Left ventricle myocardium superior (tissue), 1 donor: Measurements from ENCODE around the gene PITX1. TPM values are rescaled to one million over a fixed set of nuclear protein-coding genes. Genes with fewer than 3 reads are reported as not detected.
"Not testable (repeated sequence)": the region's sequence is repeated elsewhere in the genome, so short reads cannot be mapped to it uniquely, and the experiment has no call there.

Source experiments
- ATAC-seq: fragments of 200-7000 bp; cut with Tn5 transposase; one replicate; pipeline ENCODE4 v1.9.1; 2020; ENCODE audit warnings: mild to moderate bottlenecking, moderate library complexity
- DNase-seq: peaks from one replicate; pipeline ENCODE4 v3.0.0-alpha.2; 2020
- intact Hi-C: fragments of 100-400 bp; cut with micrococcal nuclease; formaldehyde crosslinking; loops from one replicate; pipeline ENCODE4 v1.11.0; 2022
- long read RNA-seq: library from polyadenylated mRNA; unstranded; transcript quantifications from one replicate; pipeline ENCODE4 v2.0.0, GENCODE V29; 2021
- total RNA-seq: library from RNA; stranded (reverse); fragmentation: NEBNext Ultra II Directional; extraction: Animal tissue kit (Norgen Biotek cat#: 25700); gene quantifications from one replicate; pipeline ENCODE4 v1.2.1, GENCODE V29; 2021
- donor health status: DM: no; HTN: yes; CAD: no; lungs with severe emphysema.

The PITX1 gene
- total RNA-seq: not detected
- long read RNA-seq, partial matches to known transcripts: 0 of 1 reads
- long read RNA-seq, other reads (novel, unspliced or antisense): 1 of 1 reads

DNA sequence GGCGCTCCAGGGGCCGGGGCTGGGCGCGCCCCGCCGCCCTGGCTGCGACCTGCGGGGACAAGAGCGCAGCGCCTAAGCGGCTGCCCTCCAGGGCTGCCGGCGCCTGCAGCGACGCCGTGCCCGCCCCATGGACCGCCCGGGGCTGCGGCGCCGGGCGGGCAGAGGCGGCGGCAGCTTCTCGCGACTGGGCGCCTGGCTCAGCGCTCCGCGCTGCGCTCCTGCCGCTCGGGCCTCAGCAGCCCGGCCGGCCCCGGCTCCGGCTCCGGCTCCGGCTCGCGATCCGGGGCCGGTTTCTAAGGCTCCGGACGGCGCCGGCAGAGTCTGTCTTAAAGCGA lies at the start of gene PITX1:
TSS of gene PITX1 (minus strand) at position 328 of the 335 bp plus-strand sequence. CDS start 347 bp downstream, outside the sequence.
- intact Hi-C loops: no loop called here

DNA sequence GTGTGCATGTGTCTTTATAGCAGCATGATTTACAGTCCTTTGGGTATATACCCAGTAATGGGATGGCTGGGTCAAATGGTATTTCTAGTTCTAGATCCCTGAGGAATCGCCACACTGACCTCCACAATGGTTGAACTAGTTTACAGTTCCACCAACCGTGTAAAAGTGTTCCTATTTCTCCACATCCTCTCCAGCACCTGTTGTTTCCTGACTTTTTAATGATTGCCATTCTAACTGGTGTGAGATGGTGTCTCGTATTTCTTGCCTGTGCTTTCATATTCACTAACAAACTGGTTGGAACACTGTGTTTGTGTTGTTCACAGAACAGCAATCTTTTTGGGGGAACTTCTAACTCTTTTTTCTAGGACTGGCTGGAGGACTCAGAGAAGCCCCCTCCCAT lies 49.3 kb upstream of the PITX1 start:
- DNase-seq, ATAC-seq: not testable (repeated sequence)

More for the DNA sequence above, at the start of gene PITX1:
- DNase-seq (no peak), ATAC-seq (peak; percentile 40)

DNA sequence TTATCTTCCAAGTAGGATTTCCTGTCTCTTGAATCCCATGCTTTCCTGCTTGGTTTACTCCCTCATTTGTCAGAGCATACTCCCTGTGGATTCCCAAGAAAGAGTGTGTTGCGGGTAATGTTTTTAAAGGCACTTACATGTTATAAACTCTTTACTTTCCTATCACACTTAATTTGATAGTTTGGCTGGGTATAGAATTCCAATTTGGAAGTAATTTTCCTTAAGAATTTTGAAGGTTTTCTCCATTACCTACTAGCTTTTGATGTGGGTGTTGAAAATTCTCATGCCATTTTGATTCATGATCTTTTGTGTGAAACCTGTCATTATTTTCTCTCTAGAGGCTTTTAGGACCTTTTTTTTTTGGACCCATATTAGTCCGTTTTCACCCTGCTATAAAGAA lies 47.2 kb upstream of the PITX1 start:
- no peak for ATAC-seq
- no peak for DNase-seq
- intact Hi-C loops: no loop called here

More for the DNA sequence above, 49.3 kb upstream of the PITX1 start:
- intact Hi-C loops: not testable (repeated sequence)

DNA sequence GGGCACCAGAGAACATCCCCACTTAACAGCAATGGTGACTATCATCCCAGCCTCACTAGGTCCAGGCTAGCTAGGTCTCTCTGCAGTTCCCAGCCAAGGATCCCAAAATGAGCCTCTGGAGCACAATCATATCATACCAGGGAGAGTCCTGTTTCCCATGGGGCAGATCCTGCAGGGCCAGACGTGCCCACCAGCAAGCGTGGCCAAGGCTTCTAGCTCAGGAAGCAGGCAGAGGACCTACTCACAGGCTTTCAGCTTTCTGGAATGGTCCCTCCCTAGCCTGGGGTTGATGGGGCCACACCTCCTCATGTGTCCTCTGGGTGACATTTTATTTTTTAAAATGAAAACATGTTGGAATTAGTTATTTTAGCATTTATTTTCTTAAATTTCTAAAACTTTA lies 45.7 kb upstream of the PITX1 start:
- DNase-seq (no peak), ATAC-seq (no peak)
- intact Hi-C loops: no loop called here

DNA sequence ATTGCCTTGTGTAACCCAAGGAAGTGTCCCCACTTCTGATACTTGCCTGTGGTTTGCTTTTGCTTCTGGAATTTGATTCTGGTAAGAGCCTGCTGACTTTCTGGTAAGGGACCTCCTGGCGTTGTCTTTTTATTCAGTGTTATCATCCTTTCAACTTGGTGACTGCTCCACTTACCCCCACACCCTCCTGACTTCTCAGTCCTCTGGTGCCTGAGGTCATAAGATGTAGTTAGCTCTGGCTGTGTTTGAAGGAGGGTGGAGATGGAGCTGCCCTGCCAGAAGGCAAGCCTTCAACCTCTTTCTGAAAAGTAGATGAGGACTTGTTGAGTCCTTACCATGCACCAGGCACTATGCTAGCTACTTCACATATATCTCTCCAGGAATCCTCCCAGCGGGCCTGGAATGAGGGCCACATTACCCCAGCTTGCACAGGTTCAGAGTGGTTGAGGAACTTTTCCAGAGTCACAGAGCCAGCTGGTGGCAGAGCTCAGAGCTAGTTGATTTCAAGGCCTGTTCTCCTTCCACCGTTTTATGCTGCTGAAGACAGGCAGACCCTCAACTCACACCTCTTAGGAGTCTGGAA lies 45.2 kb upstream of the PITX1 start:
- DNase-seq (no peak), ATAC-seq (no peak)
- intact Hi-C loops: no loop called here

DNA sequence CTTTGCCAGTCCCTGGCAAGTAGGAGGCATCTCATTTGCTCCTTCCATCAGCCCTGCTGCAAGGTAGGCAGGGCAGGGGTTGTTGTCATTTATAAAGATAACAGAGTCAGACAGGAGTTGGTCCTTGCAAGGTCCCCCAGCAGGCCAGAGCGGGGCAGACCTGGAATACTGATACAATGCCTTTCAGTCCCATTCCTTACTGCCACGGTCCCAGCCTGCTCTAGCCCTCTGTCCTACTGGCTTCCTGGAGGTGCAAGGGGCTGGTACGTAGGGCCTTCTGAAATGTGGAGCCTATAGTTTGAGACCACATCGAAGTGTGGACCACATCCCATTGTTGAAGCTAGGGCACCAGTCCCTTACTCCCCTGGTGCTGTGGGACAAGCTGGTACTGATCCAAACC lies 42.8 kb upstream of the PITX1 start:
- ATAC-seq (no peak), DNase-seq (no peak)
- intact Hi-C loops: no loop called here

DNA sequence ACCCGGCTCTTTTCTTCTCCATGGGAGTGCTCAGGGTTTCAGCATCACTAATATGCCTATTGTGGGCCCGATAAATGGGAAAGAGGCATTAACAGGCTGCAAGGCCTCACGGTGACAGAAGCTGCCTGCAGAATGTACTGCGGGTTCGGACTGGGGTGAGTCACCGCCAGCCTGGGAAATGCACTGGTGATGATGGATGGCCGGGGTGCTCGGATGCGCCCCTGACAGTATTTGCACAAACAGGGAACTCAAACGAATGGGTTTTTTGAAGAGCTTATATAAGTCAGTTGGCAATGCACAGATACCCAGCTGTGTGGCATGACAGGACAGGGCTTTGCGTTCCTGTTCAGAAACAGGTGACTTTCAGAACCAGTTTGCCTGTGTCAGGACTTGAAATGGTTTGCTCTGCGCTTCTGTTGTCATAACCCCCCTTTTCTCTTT lies 42.0 kb upstream of the PITX1 start:
- intact Hi-C loops: no loop called here
- no peak for DNase-seq
- ATAC-seq: no peak

DNA sequence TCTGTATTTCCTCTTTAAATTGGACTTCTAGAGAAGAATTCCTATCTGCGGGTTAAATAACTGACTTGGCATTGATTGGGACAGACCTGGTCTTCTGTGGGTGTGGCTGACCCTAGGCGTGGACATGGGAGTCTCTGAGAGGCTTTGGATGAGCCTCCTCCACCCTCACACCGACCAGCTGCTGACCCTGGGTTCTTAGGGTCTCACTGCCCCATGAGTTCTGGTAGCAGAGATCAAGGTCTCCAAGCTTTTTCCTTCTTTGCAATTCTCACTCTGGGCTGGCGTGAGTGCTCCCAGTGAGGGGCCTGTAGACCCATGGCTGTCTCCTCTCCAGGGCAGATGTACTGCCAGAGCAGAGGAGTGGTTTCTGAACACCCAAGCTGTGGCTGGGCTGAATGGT lies 41.6 kb upstream of the PITX1 start:
- no peak for ATAC-seq
- intact Hi-C loops: no loop called here
- DNase-seq: no peak

DNA sequence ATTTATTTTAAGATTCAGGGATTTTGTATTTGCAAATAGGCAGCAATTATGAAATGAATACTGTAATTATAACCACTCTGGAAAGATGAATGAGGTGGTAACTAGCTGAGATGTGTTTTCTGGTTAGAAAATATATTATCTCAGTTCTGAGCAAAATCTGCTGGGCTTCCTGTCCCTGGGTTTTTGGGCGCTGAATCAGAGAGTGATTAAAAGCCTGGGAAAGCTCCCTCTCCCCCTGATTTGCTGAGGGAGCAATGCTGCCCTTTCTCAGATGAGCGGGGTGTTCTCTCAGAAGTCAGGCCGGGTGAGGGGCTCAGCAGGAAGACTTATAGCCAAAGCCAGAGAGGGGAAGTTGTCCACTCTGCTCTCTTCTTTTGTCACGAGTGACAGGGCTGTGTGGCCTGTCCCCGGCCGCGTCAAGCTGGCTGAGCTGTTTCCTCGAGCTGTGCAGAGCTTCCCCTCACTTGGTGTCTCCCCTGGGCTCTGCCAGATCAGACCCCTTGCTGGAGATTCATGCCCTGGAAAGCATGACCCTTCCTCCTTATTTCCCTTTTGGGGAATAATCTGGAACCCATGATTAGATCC lies 39.8 kb upstream of the PITX1 start:
- intact Hi-C loops: no loop called here
- DNase-seq (no peak), ATAC-seq (no peak)

DNA sequence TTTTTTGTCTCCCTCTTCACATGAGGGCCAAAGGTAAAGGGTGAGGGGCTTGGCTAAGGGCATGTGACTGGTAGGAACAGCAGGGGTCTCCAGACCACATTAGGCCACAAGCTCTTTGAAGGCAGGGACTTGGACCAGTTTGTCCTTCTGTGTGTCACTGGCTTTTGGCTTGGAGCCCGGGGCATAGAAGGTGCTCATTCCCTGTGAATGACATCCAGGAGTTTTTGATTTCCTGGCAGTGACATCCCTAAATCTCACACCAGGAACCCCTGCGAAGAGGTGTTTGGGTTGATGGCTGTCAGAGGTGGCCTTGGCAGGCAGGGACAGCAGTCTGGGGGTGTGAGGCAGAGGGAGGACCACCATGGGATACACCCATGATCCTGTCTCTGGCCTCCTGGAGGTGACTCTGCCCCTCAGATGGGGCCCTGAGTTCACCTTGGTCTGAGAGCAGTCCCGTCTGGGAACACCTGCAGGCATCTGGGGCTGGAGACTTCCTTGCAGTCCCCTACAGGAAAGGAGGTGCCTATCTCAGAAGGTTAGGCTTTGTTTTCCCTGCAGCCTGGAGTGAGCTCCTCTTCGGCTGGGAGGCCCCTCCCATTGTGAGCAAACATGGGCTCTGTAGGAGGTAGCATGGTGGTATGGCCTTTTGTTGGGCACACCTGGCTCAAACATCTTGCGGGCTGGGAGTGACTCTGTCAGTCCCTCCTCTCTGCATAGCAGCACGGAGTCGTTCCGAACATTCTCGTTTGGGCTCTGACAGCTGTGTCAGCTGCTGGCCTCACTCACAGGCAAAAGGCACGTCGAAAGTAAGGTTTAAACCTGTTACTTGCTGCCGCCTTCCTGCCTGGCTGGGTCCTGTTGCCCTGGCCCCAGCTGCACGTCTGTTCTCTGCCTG lies 38.6 kb upstream of the PITX1 start:
- intact Hi-C loops: no loop called here
- DNase-seq: no peak
- no peak for ATAC-seq

DNA sequence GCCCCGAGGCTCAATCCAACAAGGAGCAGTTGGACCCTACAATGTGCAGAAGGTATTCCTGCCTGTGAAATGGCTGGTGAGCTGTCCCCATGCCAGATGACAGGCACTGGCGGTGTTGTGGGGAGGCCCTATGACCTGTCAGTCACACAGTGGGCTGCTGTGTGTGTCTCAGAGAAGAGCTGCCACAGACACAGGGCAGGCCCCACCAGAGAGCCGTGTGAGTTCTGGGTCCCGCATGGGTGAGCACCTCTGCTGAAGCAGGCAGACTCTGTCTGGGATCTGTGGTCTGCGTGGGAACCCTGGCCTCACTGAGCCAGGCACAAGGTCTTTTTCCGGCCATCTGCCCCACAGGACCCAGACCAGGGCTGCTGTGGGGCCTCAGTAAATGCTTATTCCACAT lies 37.3 kb upstream of the PITX1 start:
- ATAC-seq (no peak), DNase-seq (no peak)
- intact Hi-C loops: no loop called here

DNA sequence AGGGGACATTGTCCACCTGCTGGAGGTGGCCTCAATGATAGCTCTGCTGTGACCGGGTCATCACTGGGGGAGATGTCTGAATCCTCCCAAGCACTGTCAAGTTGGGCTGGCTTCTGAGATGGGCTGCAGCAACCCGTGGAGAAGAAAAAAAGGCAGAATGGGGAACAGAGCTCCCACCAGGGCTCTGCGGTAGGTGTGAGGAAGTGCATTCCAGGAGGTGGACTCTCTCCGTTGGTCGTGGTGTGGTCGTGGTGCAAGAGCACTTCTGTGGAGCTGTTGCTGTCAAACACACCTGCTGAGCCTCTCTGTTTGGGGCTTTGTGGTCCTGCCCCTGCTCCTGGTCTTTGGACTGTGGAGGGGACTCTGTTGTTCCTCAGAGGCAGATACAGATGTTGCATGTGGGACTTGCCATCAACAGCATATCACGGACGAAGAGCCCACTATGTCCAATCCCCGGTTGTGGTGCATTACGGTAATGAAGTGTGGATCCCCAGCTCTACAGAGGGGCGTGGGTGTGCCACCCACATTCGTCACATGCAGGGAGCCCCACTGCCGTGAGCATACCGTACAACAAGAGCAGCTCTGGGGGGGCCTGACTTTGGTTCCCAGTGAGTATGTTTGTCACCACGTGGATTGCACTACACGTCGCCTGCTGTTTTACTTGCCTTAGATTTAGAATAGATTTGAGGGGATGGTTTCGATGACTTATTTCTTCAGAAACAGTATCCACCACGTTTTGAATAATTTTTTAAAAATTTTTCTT lies 36.0 kb upstream of the PITX1 start:
- intact Hi-C loops: no loop called here
- DNase-seq (no peak), ATAC-seq (no peak)

DNA sequence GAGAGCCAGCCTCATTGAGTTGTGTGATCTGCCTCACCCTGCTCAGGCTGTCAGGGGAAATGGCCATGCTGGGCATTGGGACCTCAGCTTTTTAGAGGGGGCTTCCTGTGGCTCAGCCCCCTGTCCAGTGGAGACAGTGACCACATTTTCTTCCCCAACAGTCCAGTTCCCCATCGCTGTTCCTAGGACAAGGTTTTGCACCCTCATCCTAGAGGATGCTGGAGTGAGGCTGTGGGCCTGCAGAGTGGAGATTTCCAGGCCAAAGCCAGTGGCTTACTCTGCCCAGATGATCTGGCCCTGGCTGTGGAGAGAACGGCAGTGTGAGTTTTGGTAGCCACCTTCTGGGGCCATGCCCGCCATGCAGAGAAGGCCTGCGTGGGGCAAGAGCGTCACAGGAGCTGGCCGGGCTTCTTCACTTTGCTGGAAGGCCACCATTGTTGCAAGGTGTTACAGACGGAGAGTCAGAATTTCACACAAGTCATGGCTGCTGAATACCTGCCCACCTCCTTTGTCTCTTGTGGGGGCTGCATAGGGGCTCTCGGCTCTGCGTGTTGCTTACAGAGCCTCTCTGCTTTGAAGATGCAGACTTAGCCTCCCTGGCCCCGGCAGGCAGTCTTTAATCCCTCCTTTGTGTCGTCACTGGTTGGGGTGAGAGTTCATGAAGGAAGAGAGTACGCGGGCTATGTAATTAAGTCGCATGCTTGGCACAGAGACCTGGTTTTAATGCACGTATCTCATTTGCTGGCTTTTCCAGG lies 35.2 kb upstream of the PITX1 start:
- no peak for DNase-seq
- intact Hi-C loops: no loop called here
- ATAC-seq: no peak

DNA sequence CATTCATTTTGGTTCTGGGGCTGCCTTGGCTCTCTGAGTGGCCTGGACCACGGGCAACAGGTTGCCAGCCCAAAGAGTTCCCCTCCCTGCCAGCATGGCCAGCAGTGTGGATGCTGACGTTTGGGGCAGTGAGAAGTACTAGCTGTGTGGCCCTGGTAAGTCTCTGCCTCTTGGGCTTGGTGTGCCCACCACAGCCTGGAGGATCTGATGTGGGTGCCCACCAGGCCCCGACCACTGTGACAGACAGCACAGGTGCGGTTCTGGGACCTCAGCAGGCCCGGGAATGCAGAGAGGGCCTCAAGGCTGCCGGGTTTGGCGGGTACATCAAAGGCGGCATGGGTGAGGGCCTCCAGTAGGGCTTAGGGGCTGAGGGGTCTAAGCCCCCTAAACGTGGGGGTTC lies 33.6 kb upstream of the PITX1 start:
- no peak for ATAC-seq
- intact Hi-C loops: no loop called here

DNA sequence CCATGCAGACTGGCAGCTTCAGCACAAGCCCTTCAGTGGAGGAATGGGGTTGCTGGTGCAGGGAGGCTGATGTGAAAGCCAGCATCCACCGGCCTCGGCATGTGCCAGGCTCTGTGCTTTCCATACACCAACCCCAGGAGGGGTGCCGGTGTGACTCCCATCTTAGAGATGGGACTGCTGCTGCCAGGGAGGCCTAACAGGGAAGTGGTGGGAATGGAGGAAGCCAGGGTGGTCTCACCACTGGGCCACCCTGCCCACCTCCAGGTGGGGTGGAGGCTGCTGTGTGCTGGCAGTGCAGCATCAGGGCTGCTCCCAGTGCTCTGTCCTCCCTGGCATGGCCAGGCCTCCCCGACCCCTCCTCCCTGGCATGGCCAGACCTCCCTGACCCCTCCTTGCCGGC lies 32.8 kb upstream of the PITX1 start:
- intact Hi-C loops: no loop called here
- ATAC-seq (no peak), DNase-seq (no peak)

More for the DNA sequence above, 33.6 kb upstream of the PITX1 start:
- no peak for DNase-seq

DNA sequence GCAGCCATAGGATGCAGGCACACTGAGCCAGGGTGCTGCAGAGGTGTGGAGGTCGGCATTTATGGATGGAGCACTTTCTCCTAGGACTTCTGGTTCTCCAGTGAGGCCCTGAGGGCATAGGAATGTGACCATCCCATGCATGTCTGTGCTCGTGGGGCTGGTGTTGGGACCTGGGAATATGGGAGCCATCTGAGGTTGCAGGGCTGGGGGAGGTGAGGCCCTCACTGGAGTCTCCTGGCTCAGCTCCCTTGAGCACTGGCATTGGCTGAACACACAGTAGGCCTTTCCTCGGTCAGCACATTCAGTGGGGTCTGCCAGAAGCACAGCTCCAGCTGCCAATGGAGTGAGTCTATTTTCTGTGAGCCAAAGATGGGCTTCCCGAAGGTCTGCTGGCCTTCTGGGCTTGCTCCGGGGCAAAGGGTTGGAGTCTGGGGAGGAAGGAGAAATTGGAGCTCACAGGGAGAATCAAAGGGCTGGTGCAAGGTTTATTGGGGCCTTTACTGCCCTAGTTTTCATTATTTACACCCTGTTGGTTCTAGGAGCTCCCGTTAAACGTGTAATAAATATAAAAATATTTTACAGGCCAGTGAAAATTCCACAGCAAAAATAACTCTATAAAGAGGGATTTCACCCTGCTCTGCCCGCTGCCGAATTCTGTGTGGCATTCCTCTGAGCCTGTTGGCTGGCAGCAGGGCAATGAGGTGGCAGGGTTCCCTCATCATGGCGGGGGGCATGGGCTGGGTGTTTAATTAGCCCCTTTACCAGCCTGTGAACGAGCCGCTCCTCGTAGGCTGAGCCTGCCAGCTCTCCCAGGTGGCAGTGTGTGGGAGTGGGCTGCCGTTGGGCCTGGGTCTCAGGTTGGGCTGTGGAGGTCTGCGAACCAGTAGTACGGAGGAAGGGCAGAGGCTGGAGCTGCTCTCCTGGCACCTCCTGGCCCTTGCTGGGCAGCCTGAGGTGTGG lies 31.6 kb upstream of the PITX1 start:
- DNase-seq: no peak
- intact Hi-C loops: no loop called here
- no peak for ATAC-seq

DNA sequence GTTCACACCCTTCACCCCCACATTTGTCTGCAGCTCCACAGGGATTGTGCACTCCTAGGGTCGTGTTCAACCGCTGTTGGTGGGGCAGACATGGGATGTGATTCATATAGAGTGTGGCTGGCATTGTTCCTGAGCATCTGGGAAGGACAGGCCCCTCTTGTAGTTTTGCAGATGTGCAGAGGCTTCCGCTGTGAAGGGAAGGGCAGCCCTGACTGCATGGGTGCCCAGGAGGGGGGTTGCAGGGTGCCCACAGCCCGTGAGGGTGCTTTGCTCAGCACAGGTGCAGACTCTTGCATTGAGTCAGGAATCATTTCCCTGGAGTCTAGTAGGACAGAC lies 30.2 kb upstream of the PITX1 start:
- intact Hi-C loops: no loop called here
- DNase-seq (no peak), ATAC-seq (no peak)
